Smooth muscle cell (in vitro differentiated cells): ENCODE data around the gene DTNBP1. TPM values are rescaled to one million over a fixed set of nuclear protein-coding genes. Genes with fewer than 3 reads are reported as not detected.

Experiments
- DNase-seq: peaks from one replicate; lab custom pipeline; 2025; ENCODE audit not compliant: unreplicated experiment; lab: John Stamatoyannopoulos, UW
- H2AFZ ChIP-seq: fragments of 200-600 bp; sonication (generic); 2 replicates; pipeline ENCODE4 v1.6.0; 2016; ENCODE audit warnings: antibody characterized with exemption, low read depth, mild to moderate bottlenecking
- H3F3A ChIP-seq: fragments of 200-600 bp; sonication (generic); 2 replicates; pipeline ENCODE4 v1.6.0; 2017; ENCODE audit warnings: antibody characterized with exemption, low read depth
- H3K27ac ChIP-seq: fragments of 200-600 bp; sonication (generic); 2 replicates; pipeline ENCODE4 v1.5.1; 2016; ENCODE audit warnings: low read depth, mild to moderate bottlenecking
- H3K27me3 ChIP-seq: fragments of 200-600 bp; sonication (generic); 2 replicates; pipeline ENCODE4 v1.6.1; 2016; ENCODE audit warnings: low read depth, mild to moderate bottlenecking
- H3K36me3 ChIP-seq: fragments of 200-600 bp; sonication (generic); 2 replicates; pipeline ENCODE4 v1.5.1; 2016; ENCODE audit warnings: low read depth
- H3K4me1 ChIP-seq: fragments of 200-600 bp; sonication (generic); 2 replicates; pipeline ENCODE4 v1.5.1; 2016; ENCODE audit warnings: low read depth
- H3K4me2 ChIP-seq: fragments of 200-600 bp; sonication (generic); 2 replicates; pipeline ENCODE4 v1.6.0; 2016; ENCODE audit warnings: mild to moderate bottlenecking
- H3K4me3 ChIP-seq: fragments of 200-600 bp; sonication (generic); 2 replicates; pipeline ENCODE4 v1.5.1; 2016; ENCODE audit warnings: mild to moderate bottlenecking
- H3K79me2 ChIP-seq: fragments of 200-600 bp; sonication (generic); 2 replicates; pipeline ENCODE4 v1.6.0; 2016; ENCODE audit warnings: low read depth, mild to moderate bottlenecking
- H3K9ac ChIP-seq: fragments of 200-600 bp; sonication (generic); 2 replicates; pipeline ENCODE4 v1.6.0; 2016; ENCODE audit warnings: low read depth
- H3K9me3 ChIP-seq: fragments of 200-600 bp; sonication (generic); replicated peaks from 2 replicates; pipeline ENCODE4 v1.5.1; 2016; ENCODE audit warnings: low read depth
- H4K20me1 ChIP-seq: fragments of 200-600 bp; sonication (generic); 2 replicates; pipeline ENCODE4 v1.6.0; 2016; ENCODE audit warnings: low read depth
- whole genome bisulfite sequencing: methylation state at CpG from one replicate; pipeline ENCODE4 v1.1.7; 2016; ENCODE audit warnings: low lambda C conversion rate; 5-methylcytosine and 5-hydroxymethylcytosine counted together
- polyA plus RNA-seq: library from polyadenylated mRNA; unstranded; fragments of >200 nt; fragmentation: Nextera tagmentation; extraction: Ambion mirVana; gene quantifications from 2 replicates; pipeline ENCODE4 v1.2.1, GENCODE V29; 2016
- total RNA-seq: library from RNA; depleted of rRNA; stranded (reverse); fragments of >200 nt; gene quantifications from 2 replicates; pipeline ENCODE4 v1.2.3, GENCODE V29; 2014
- TF ChIP-seq, protein P1 (sequence below): fragments of 200-600 bp; sonication (generic); IDR thresholded peaks from 2 replicates; pipeline ENCODE4 v1.5.1; 2017; ENCODE audit warnings: borderline replicate concordance, mild to moderate bottlenecking, antibody characterized with exemption; ENCODE audit not compliant: insufficient read depth, poor library complexity, severe bottlenecking

The DTNBP1 gene
- total and polyA plus RNA-seq, 2 experiments from 2014 or later: 11.9 to 24.2 TPM

DNA sequence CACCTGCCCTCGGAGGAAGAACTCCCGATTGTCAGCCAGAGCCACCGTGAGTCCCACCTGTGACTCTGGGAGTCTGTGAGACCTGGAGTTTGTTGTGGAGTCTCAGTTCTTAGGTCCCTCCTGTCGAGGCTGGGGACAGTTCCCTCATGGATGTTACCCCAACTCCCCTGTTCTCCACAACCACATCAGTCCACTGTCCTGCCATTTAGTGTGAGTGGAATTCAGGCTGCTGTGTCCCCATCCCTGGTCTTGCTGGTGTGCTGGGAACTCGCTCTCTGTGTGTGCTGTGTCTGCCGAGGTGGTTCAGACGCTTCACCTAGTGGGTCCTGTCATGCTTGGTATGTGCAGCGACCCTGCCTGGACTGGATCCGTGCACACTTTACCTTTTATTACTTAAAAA, 163.2 kb downstream of the DTNBP1 start:
- Histone ChIP-seq H3F3A (no peaks in the 10 kb centered on the region), H3K36me3 (no peaks in the 10 kb centered on the region), H3K9ac (no peak overlapping the region), H4K20me1 (peaks cover 52% of the 10 kb centered on the region), H3K79me2 (no peaks in the 10 kb centered on the region), H3K9me3 (no peaks in the 10 kb centered on the region), H2AFZ (no peak overlapping the region), H3K4me2 (no peak overlapping the region), H3K4me1 (no peaks in the 10 kb centered on the region), H3K27ac (no peak overlapping the region), H3K27me3 (no peaks in the 10 kb centered on the region), H3K4me3 (no peak overlapping the region)
- no peak for DNase-seq
- 95% methylated on average over 9 of the region's 9 CpGs for WGBS
- TF ChIP-seq, protein P1, sequence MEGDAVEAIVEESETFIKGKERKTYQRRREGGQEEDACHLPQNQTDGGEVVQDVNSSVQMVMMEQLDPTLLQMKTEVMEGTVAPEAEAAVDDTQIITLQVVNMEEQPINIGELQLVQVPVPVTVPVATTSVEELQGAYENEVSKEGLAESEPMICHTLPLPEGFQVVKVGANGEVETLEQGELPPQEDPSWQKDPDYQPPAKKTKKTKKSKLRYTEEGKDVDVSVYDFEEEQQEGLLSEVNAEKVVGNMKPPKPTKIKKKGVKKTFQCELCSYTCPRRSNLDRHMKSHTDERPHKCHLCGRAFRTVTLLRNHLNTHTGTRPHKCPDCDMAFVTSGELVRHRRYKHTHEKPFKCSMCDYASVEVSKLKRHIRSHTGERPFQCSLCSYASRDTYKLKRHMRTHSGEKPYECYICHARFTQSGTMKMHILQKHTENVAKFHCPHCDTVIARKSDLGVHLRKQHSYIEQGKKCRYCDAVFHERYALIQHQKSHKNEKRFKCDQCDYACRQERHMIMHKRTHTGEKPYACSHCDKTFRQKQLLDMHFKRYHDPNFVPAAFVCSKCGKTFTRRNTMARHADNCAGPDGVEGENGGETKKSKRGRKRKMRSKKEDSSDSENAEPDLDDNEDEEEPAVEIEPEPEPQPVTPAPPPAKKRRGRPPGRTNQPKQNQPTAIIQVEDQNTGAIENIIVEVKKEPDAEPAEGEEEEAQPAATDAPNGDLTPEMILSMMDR: no peak

DNA sequence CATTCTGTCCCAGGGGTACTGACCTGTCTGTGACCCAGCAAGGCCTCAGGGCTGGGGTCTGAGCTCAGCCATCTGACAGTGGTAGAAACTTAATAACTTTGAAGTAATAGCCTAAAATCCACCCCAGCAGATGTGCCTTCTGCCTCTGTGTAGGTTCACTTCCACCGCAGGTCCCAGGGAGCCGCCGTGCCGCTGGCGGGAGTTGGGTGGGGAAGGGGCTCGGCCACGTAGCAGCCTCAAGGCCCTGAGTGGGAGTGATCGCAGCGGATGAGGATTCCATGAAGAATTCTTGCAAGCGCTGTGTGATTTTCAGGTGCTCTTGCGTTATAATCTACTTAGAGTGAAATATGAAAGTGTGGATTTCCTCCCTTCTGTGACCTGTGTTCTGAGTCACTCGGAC, 163.7 kb downstream of the DTNBP1 start:
- Histone ChIP-seq H3K27me3 (no peaks in the 10 kb centered on the region), H3K4me2 (no peak overlapping the region), H3K79me2 (no peaks in the 10 kb centered on the region), H3K9me3 (no peaks in the 10 kb centered on the region), H3F3A (no peaks in the 10 kb centered on the region), H3K27ac (no peak overlapping the region), H2AFZ (no peak overlapping the region), H3K9ac (no peak overlapping the region), H3K4me1 (no peaks in the 10 kb centered on the region), H3K4me3 (no peak overlapping the region), H4K20me1 (peaks cover 49% of the 10 kb centered on the region), H3K36me3 (no peaks in the 10 kb centered on the region)
- 97% methylated on average over 12 of the region's 12 CpGs for WGBS
- TF ChIP-seq, protein P1: no peak
- no peak for DNase-seq

DNA sequence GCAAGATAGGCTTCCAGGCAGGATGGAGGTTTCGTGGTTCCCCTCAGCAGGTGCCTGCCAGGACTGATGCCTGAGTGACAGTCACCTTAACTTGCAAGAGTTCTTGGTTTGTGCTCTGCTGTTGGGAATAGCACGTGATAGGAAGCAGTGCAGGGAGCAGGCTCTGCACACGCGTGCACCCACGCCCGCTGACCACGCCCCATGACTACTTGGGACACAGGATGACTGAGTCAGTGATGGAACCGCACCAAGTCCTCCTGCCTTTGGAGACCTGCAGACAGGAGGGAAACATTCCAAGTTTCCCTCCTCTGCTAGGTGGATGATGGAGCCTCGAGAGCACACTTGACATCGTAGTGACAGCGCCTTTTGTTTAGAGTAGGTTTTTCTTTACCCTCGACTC, 164.2 kb downstream of the DTNBP1 start:
- H3K27ac ChIP-seq: no peak overlapping the region

More for the DNA sequence above, 164.2 kb downstream of the DTNBP1 start:
- H3K27me3 ChIP-seq: no peaks in the 10 kb centered on the region
- TF ChIP-seq, protein P1: no peak
- no peak overlapping the region for H3K4me3 ChIP-seq
- H3K9ac ChIP-seq: no peak overlapping the region
- H3K9me3 ChIP-seq: no peaks in the 10 kb centered on the region
- H3K4me1 ChIP-seq: peaks cover 3% of the 10 kb centered on the region
- H3F3A ChIP-seq: no peaks in the 10 kb centered on the region
- DNase-seq: no peak
- H2AFZ ChIP-seq: no peak overlapping the region
- peaks cover 49% of the 10 kb centered on the region for H4K20me1 ChIP-seq
- no peaks in the 10 kb centered on the region for H3K36me3 ChIP-seq
- 93% methylated on average over 12 of the region's 12 CpGs for WGBS
- no peaks in the 10 kb centered on the region for H3K79me2 ChIP-seq
- H3K4me2 ChIP-seq: no peak overlapping the region
